Renal cortex interstitium (tissue), 11 donors: ENCODE results near the gene MAML3. TPM values are rescaled to one million over a fixed set of nuclear protein-coding genes. Genes with fewer than 3 reads are reported as not detected.

Experiments
- DNase-seq, 11 donors: peaks; one replicate each; pipeline ENCODE4 v3.0.0-alpha.2; 2013; ENCODE audit warnings: low read depth in 9 of 11, low spot score in 4 of 11; ENCODE audit errors: extremely low read depth in 1 of 11
- polyA plus RNA-seq, 3 donors: library from polyadenylated mRNA; unstranded; fragments of 120-200 nt; gene quantifications; one replicate each; pipeline ENCODE4 v1.2.1, GENCODE V29; 2013; ENCODE audit not compliant: insufficient read length in 3 of 3

Gene MAML3
- polyA plus RNA-seq, 3 donors, result 16.2 to 18.5 (median 17.8) TPM

DNA sequence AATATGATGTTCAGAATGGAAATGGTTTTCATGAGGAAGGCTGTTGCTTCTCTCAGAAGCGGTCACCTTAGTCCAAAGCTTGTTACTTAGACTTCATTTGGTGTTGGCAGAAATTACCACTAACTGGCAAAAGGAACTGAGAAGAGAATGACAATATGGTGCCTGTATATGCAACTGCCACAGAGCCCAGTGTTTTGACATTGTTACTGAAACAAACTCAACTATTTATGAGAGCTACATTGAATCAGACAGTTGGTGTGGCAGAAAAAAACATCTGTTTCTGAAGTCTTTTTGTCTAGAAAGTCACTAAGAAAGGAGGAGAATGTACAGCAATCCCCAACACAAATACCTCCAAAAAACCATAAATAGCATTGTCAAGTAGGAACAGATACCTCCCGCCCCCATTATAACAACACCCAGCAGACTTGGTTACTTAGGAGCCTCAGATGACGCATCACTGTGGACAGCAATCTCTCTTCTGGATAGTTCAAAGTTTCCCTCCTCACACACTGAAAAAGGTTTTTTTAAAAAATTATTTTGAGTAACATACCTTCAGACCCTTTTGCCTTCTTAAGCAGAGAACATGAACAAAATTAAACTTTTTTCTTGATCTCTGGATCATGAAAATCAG, 92.2 kb downstream of the MAML3 start:
- no peak for DNase-seq

DNA sequence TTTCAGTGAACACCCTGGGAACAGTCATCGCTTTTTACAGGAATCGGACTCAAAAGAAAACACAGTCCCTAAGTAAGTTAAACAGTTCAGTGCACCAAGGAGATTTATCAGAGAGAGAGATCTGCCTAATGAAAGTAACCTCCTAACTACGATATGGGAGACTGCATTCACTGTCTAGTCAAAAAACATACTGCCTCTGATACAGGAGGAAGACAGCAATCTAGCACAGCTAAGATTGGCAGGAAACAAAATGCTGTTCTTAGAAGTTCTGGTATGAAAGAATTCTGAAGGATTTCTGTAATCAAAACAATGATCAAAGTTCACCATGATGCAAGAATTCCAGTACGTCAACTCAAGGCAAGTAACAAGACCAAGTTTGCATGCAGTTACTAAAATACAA, 92.8 kb downstream of the MAML3 start:
- no peak for DNase-seq

DNA sequence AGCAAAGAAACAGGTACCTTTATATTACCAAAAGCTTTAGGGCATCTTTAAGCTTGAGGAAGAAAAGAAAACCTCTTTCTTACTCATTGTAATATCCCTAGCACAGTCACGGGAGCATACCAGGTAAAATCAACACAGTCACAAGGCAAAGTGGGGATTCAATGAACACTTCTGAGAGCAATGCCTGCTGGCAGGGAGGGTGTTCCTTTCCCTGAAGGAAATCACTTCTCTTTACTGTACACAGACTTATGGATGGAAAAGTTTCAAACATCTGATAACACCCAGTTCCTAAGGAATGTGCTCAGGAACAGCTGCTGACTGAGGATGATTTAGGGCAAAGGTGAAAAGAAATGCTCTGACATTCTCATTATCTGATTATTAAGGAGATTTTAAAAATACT, 94.8 kb downstream of the MAML3 start:
- no peak for DNase-seq

DNA sequence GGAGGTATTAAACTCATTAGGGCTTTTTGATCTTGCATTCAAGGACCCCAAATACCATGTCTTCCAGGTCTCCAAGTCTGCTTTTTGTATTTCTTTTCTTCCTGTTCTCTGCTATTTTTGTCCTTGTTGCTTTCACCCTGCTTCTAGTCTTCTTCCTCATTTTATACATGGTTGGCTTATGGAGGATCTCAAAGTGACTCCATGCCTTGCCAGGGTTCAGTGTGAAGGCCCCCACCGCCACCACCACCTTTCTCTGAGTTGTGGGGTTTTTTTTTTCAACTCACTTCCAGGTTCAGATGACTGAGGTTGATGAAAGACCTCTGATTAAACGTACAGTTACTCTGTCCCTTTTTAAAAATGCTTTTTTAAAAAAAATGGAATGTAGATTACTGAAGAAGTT, 96.3 kb downstream of the MAML3 start:
- no peak for DNase-seq

DNA sequence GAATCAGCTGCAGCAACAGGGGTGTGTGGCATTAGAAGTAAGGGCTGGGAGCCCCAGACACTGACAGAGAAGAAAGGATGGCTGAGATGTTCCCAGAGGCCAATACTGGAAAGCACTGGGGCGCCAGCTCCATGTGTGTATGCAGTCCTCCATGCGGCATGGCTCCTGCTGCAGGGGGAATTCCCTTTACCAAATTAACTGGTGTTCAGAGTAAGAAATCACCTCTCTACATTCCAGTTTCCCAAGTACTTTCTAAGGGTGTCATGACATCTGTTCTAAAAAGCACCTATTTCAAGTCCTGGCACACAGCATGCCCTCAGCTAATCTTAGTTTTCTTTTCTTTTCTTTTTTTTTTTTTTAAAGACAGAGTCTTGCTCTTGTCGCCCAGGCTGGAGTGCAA, 98.0 kb downstream of the MAML3 start:
- DNase-seq, result no peak

DNA sequence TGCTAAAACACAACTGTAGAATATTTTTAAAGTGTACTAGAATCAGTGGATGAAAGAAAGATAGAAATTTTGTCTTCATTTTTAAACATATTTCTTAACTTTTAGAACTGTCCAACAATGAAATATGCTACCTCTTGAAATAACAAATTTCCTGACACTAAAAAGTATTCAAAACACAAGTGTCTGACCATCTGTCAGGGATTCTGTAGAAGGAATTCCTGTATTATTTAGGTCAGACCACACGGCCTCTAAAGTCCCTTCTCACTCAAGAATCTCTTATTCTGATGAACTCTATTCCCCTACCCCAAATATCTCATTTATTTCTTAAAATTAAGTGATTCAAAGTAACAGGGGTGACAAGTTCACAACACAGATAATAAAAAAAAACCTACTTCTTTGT, 99.1 kb downstream of the MAML3 start:
- no peak for DNase-seq

DNA sequence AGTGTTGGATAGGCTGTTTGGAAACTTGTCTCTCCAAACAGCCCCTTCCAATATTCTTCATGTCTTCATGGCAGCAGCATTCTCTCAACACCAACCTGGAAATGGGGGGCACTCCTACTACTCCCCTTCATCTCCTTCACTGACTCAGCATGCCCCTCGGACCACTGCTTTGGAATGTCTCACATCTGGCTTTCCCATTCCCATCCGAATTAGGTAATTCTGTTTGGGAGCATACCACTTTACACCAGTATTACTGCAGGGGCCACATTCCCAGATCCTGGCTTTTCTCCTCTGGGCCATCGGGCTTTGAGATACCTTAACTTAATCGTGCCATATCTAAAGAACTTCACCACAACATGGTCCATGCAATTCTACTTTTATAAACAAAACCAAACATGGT, 100.8 kb downstream of the MAML3 start:
- no peak for DNase-seq

DNA sequence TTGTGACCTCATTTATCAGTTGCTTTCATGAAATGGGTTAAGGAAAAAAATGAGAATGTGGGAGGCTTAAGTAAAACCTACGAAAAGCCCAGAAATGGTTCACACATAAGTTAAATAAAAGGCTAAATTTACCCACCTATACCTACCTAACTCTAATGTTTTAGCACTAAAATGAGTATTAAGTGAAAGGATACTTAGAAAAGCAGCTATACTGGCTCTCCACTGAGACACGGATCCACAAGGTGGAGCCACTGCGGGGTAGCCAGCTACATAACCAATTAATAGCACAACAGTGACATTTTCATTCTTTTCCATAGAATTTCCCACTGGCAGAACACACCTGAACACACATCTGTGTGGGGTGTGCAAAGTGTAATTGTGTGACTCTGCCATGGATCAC, 101.9 kb downstream of the MAML3 start:
- no peak for DNase-seq

DNA sequence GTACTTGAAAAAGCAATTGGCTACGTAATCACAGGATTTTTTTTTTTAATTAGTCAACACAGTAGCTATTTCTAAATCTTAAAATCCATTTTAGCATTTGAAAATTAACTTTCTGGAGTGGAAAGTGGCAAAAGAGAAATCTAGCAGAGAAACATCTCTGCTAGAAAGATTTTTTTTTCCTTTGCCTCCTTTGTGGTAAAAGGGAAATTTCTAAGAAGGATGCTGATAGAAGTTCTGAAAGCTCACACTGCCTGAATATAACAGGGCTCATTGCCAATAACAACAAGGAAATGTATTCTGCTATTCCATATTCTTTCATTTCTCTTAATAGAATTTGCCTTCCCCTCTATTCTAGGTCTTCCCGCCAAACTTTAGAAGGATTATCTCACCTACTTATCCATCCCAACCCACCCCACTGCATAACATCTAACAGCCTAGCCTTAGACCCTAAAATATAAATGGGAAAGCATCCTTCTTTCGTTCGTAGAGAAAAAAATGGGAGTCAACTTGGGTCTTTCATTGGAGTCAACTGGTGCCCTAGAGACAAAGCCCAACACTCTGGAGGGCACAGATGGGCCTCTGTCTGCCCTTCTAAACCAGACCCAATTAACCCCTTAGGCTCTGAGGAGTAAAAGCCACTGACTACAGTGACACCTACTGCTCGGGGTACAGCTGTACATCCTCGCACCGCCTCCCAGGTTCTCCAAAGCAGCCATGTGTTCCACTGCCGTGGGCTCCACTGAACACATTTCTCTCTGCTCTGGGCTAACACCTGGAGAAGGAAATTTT, 103.9 kb downstream of the MAML3 start:
- no peak for DNase-seq

DNA sequence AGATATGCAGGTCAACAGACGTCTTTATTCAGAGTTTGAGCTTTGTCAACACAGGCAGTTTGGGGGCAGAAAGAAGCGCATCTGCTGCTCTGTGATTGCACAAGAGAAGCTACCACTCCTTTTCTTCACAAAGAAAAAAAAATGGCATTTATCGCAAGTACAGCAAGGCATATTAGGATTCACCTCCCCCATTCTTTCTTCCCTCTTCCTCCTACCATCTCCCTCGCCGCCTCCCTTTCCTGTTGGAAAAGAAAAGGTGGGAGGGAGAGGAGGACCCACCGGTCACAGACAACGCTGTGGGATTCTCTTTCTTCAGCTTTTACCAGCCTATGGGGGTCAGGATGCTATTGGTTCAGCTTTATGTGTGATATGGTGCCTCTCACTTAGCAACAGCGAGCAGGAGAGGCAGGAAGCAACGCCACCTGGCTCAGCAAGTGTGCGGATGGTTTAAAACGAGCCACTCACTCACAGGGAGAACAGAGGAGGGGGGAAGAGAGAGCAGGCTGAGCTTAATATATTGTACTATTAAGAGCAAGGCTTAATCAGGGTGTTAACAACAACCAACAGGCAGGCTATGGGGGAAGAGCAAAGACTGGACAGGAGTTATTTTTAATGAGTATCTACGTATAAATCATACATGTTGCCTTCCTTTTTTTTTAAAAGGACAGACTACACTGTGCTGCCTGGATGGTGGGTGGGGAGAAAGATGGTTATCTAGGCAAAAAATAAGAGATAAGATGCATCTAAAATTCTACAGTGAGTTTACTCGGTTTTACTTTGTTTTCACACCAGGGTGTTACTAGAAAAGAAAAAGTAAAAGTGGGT, 104.7 kb downstream of the MAML3 start:
- DNase-seq, result peak in 10 of 11 donors; percentile 47 to 81 (median 66)

DNA sequence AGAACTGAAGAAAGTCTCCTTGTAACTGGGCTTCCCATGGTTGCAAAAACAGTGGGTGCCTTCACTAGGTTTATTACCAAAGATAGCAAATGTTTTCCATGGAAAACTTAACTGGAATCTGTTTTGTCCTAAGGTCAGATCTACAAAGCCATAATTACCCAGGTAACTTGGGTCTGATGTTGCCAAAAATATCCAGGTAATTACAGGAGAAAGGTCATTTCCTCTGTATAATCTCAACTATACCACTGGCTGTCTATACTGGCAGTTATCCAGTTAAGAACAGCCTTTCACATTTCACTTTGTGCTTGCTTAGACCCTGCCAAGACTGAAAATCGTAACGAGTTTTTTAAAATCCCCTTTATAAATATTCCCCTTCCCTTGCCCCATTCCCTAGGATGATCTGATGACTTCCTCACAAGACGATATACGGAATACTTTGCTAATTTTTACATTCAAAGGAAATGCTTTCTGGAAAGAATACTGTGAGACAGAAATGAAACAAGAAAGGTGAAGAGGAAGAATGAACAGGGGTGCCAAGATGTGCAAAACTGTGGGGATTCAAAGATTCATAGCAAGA, 105.5 kb downstream of the MAML3 start:
- DNase-seq, result no peak

DNA sequence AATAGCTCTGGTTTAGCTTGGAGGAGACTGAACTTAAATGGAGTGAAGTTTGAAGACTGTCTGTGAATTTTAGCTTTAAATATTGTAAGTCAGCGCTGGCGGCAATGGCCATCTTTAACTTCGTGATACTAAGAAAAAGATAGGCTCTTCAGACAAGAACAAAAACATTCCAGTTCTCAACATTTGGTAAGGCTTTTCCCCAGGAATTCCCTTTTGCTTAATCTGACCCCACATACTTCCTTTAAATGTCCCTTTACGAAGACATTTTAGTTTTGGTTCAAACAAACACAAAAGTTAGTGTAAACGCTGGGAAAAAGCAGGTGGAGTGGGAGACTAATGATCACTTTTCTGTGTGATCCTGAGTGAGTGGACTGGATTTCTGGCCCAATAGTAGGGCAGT, 106.2 kb downstream of the MAML3 start:
- DNase-seq, result no peak

DNA sequence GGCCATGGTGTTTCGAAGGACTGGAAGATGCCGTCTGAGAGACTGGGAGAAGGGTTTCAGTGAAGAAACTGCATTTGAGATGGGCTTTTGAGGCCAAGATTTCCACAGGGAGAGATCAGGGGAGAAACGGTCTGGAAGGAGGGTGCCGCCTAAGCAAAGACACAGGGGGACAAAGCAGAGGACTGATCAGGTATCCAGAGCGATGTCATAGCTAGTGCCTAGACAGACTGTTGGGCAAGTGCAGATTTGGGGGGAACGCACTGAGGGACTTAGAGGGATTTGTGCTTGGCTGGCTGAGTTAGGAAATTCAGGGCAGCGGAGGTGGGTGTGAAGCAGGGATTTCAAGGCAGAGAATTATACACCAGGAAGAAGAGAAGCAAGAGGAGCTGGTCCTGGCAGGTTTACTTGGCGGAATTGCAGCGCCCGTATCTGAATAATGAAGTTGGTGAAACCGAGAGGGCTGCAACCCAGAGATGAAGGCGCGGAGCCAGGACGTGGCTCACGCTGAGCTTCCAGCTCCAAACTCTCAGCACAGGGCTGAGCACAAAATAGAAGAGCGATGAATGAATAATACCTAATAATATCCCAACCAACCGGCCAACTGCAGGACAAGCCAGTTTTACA, 106.9 kb downstream of the MAML3 start:
- no peak for DNase-seq

DNA sequence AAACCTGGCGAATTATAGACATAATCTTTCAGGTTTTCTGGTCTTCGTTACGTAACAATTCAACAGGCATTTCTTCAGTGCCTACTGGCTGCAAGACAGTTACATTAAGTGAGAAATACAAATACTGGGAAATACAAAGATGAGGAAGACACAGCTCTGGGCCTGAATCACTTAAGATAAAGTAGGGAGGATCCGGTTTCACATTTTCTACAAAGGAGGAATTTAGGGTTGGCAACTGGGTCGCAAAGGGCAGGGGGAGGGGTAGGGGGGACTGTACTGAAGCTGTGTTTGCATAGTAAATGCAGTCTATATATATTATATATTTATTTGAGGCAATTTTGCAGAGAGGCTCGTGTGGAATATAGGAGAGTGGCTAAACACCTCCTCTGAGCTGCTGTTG, 107.4 kb downstream of the MAML3 start:
- no peak for DNase-seq

DNA sequence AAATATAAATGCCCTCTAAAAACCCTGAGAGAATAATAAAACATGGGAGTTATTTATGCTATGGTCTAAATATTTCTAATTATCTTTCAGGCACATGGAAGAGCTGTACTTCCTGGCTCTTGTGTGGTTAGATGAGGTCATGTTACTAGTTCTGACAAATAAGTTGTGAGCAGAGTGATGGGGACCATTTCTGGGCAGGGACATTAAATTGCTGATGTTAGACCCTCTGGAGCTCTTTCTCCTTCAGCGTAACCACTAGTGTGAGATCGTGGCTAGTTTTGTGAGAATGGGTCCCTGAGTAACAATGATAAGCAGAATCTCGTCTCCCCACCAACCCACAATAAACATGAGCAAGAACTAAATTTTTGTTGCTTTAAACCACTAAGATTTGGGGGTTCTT, 108.0 kb downstream of the MAML3 start:
- no peak for DNase-seq

DNA sequence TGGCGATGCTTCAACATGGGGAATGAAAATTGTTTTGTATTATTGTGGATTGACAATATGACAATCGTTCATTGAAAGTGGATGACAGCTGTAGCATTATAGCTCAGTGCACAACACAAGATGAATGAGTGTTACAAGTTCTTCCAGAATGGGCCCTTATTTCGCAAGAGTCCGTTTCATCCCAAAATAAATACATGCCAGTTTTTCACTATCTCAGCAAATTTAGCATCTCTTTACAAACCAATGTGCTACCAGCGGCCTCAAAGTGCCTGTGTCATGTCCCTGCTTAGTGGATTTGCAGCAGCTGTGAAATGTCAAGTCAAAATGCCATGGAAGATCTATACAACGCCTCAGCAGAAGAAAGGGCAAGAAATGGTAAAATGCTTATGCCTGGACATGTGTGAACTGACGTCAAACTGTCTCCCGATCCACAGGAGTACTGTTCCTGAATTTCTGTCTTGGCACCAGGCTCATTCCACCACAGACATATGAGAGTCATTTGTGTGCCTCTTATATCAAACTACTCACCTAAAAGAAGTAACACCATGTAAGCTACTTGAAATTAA, 109.6 kb downstream of the MAML3 start:
- no peak for DNase-seq

DNA sequence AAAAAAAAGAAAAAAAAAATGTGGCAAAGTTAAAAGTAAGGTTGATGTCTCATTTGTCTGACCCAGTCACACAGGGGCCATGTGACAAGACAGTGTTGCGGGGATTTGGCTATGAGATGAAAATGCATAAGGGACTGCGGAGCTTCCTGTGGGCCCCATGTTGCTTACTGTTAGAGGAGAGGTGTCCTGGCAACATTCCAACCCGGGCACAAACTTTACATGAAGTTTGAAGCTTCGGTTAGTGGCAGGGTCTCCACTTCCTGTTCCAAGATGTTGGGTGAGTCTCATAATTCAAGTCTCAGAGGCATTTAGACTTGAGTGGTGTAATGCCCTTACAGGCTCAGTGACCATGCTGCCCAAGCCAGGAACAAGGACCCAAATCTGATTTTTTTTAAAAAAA, 111.3 kb downstream of the MAML3 start:
- no peak for DNase-seq

DNA sequence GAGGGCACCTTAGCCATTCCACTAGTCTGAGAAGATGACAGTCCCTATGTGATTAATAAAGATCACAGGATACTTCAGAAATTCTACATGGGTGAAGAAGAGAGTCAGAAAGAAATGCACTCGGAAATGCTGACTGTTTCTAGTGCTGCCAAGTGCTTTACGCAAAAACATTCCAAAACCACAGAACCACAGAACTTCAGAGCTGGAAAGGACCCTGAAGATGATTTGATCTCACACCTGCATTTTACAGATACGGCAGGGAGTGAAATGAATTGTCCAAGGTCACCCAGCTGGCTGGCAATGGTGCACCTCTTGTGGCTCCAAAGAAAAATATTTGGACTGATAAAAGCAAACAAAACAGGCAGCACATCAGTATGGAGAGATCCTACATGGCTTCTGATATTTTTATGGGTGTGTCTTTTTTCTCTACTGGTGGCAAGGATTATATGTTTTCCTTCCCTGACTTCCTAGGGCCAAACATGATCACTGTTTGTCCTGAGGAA, 115.9 kb downstream of the MAML3 start:
- DNase-seq, result no peak
